ENCODE measurements around the gene VEZT. TPM values are rescaled to one million over a fixed set of nuclear protein-coding genes. Genes with fewer than 3 reads are reported as not detected.

The VEZT gene
- total and polyA plus RNA-seq, 9 of the 15 experiments (the other 6 are each of a cell fraction or from before 2014, with no cell fraction given), result 16.1 to 61.5 (median 32.6) TPM

DNA sequence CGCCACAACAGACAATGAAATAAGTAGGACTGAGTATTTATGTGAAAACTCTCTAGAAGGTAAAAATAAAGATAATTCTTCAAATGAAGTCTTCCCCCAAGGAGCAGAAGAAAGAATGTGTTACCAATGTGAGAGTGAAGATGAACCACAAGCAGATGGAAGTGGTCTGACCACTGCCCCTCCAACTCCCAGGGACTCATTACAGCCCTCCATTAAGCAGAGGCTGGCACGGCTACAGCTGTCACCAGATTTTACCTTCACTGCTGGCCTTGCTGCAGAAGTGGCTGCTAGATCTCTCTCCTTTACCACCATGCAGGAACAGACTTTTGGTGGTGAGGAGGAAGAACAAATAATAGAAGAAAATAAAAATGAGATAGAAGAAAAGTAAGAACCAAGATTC lies 82.7 kb downstream of the VEZT start:
- ChIA-PET POLR2A (no interaction called here), CTCF (ENCODE audit: low intra/inter-chr PET ratio) (no interaction called here)
- in situ Hi-C loops (cut with MboI) (no loop called here), intact Hi-C loops (cut with micrococcal nuclease) (no loop called here)
- H3K4me1 ChIP-seq (replicated peaks in 1 of 2; ENCODE audit: control insufficient read depth in 2 of 2, insufficient read depth in 2 of 2, low read length in 2 of 2), result no peaks in the 10 kb centered on the region
- no peaks in the 10 kb centered on the region for H3K27me3 ChIP-seq (ENCODE audit: control insufficient read depth in 2 of 2, insufficient read depth in 2 of 2, low read length in 2 of 2)
- no peak overlapping the region for H3K4me3 ChIP-seq
- H3K79me2 ChIP-seq (ENCODE audit: control insufficient read depth, insufficient read depth, low read length), result no peaks in the 10 kb centered on the region
- H2AFZ ChIP-seq (ENCODE audit: low read depth, low read length), result no peak overlapping the region
- H3K36me3 ChIP-seq (ENCODE audit: control insufficient read depth, insufficient read depth, low read length), result peaks cover 21% of the 10 kb centered on the region
- H3K9me3 ChIP-seq (replicated peaks; ENCODE audit: control insufficient read depth, insufficient read depth, low read depth, low read length), result no peaks in the 10 kb centered on the region
- ATAC-seq, result no peak
- no peak overlapping the region for H3K27ac ChIP-seq (ENCODE audit: extremely low read depth, low read depth, low read length)
- 94% methylated on average over 2 of the region's 2 CpGs for WGBS (ENCODE audit: insufficient coverage, low coverage, missing lambda C conversion rate)
- TSS peak; percentile 12 for BruUV-seq (replicated peaks)
- H4K20me1 ChIP-seq (replicated peaks; ENCODE audit: control insufficient read depth, insufficient read depth, low read length), result no peaks in the 10 kb centered on the region
- TF ChIP-seq DDX20 (tag; IDR thresholded peaks at IDR 0.05; ENCODE audit: low read depth), result no peak
- no peak for TF ChIP-seq ZNF76 (CRISPR knock-in tag; IDR thresholded peaks at IDR 0.05; ENCODE audit: borderline replicate concordance)
- no peak for TF ChIP-seq PHF8 (IDR thresholded peaks at IDR 0.05; ENCODE audit: borderline replicate concordance, low read length)
- no peak for TF ChIP-seq XRCC4 (IDR thresholded peaks at IDR 0.05; ENCODE audit: extremely low read depth, insufficient read depth, insufficient read length)
- no peak for TF ChIP-seq PRPF4 (IDR thresholded peaks at IDR 0.05; ENCODE audit: insufficient read depth, low read depth, low read length, poor library complexity, severe bottlenecking)
- TF ChIP-seq, protein P1, sequence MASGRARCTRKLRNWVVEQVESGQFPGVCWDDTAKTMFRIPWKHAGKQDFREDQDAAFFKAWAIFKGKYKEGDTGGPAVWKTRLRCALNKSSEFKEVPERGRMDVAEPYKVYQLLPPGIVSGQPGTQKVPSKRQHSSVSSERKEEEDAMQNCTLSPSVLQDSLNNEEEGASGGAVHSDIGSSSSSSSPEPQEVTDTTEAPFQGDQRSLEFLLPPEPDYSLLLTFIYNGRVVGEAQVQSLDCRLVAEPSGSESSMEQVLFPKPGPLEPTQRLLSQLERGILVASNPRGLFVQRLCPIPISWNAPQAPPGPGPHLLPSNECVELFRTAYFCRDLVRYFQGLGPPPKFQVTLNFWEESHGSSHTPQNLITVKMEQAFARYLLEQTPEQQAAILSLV (tag; IDR thresholded peaks at IDR 0.05), result no peak
- TF ChIP-seq E2F3 (CRISPR knock-in tag; IDR thresholded peaks at IDR 0.05), result no peak
- TF ChIP-seq, protein P2, sequence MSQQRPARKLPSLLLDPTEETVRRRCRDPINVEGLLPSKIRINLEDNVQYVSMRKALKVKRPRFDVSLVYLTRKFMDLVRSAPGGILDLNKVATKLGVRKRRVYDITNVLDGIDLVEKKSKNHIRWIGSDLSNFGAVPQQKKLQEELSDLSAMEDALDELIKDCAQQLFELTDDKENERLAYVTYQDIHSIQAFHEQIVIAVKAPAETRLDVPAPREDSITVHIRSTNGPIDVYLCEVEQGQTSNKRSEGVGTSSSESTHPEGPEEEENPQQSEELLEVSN (IDR thresholded peaks at IDR 0.05; ENCODE audit: borderline replicate concordance in 1 of 2, extremely low read depth in 1 of 2, insufficient read depth in 1 of 2, insufficient read length in 1 of 2, low read depth in 1 of 2, low read length in 1 of 2, poor library complexity in 1 of 2, severe bottlenecking in 1 of 2), result no peak
- TF ChIP-seq, protein P3, sequence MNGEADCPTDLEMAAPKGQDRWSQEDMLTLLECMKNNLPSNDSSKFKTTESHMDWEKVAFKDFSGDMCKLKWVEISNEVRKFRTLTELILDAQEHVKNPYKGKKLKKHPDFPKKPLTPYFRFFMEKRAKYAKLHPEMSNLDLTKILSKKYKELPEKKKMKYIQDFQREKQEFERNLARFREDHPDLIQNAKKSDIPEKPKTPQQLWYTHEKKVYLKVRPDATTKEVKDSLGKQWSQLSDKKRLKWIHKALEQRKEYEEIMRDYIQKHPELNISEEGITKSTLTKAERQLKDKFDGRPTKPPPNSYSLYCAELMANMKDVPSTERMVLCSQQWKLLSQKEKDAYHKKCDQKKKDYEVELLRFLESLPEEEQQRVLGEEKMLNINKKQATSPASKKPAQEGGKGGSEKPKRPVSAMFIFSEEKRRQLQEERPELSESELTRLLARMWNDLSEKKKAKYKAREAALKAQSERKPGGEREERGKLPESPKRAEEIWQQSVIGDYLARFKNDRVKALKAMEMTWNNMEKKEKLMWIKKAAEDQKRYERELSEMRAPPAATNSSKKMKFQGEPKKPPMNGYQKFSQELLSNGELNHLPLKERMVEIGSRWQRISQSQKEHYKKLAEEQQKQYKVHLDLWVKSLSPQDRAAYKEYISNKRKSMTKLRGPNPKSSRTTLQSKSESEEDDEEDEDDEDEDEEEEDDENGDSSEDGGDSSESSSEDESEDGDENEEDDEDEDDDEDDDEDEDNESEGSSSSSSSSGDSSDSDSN (IDR thresholded peaks at IDR 0.05; ENCODE audit: borderline replicate concordance in 1 of 2, low read depth in 2 of 2, low read length in 2 of 2), result no peak
- no peak for TF ChIP-seq ZNF507 (tag; conservative IDR thresholded peaks at IDR 0.05)
- no peak for TF ChIP-seq STAT5A (IDR thresholded peaks at IDR 0.05; ENCODE audit: borderline replicate concordance, low read length)
- TF ChIP-seq POLR2G (IDR thresholded peaks at IDR 0.05; ENCODE audit: low read depth, low read length), result no peak
- no peak for TF ChIP-seq U2AF2 (optimal IDR thresholded peaks at IDR 0.05; ENCODE audit: low read depth, low read length)
- TF ChIP-seq, protein P4, sequence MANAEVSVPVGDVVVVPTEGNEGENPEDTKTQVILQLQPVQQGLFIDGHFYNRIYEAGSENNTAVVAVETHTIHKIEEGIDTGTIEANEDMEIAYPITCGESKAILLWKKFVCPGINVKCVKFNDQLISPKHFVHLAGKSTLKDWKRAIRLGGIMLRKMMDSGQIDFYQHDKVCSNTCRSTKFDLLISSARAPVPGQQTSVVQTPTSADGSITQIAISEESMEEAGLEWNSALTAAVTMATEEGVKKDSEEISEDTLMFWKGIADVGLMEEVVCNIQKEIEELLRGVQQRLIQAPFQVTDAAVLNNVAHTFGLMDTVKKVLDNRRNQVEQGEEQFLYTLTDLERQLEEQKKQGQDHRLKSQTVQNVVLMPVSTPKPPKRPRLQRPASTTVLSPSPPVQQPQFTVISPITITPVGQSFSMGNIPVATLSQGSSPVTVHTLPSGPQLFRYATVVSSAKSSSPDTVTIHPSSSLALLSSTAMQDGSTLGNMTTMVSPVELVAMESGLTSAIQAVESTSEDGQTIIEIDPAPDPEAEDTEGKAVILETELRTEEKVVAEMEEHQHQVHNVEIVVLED (CRISPR knock-in tag; IDR thresholded peaks at IDR 0.05), result no peak
- TF ChIP-seq ZNF140 (CRISPR knock-in tag; IDR thresholded peaks at IDR 0.05), result no peak
- H3K9me1 ChIP-seq (ENCODE audit: control insufficient read depth, insufficient read depth, low read length), result no peaks in the 10 kb centered on the region
- DNase-seq (ENCODE audit: extremely low read depth in 1 of 4, low spot score in 3 of 4), result no peak
- no peak overlapping the region for H3K4me2 ChIP-seq (ENCODE audit: insufficient read depth, low read length)
- FAIRE-seq, result no peak
- no peak overlapping the region for H3K9ac ChIP-seq (ENCODE audit: insufficient read depth in 1 of 2, low read depth in 2 of 2, low read length in 2 of 2)

Data from K562 (cell line).